ENCODE results near the gene LETMD1.

LETMD1 gene

GRCh38 chr12:51005671-51006070 is 42.5 kb upstream of the LETMD1 start:
- Histone ChIP-seq H2AFZ (ENCODE audit: low read length) (no peak overlapping the region), H3K27me3 (ENCODE audit: insufficient read depth, low read length, poor library complexity, severe bottlenecking) (no peaks in the 10 kb centered on the region), H3K9me2 (replicated peaks; ENCODE audit: low read depth, low read length) (no peaks in the 10 kb centered on the region), H3F3A (ENCODE audit: low read depth) (no peaks in the 10 kb centered on the region), H3K79me2 (ENCODE audit: insufficient read depth, low read length) (peaks cover 13% of the 10 kb centered on the region; the same call in 1 of the 2 replicates), H3K4me3 (ENCODE audit: low read length, poor library complexity, severe bottlenecking) (no peak overlapping the region), H3K9me3 (ENCODE audit: insufficient read depth, low read depth, low read length) (no peaks in the 10 kb centered on the region), H3K4me1 (ENCODE audit: insufficient read depth, low read length, poor library complexity, severe bottlenecking) (no peaks in the 10 kb centered on the region), H4K20me1 (ENCODE audit: insufficient read depth, low read length, poor library complexity, severe bottlenecking) (peaks cover 7% of the 10 kb centered on the region), H3K36me3 (ENCODE audit: insufficient read depth, low read length) (peaks cover 87% of the 10 kb centered on the region), H3K4me2 (ENCODE audit: low read depth, low read length, poor library complexity, severe bottlenecking) (no peak overlapping the region), H3K9ac (ENCODE audit: low read depth, low read length, poor library complexity, severe bottlenecking) (no peak overlapping the region)
- TF ChIP-seq EZH2phosphoT487 (IDR thresholded peaks at IDR 0.05; ENCODE audit: borderline replicate concordance) (no peak), CTCF (conservative IDR thresholded peaks at IDR 0.05; ENCODE audit: low read length) (no peak)

- Histone ChIP-seq H3K36me3 (ENCODE audit: insufficient read depth, low read length) (peaks cover 72% of the 10 kb centered on the region), H3F3A (ENCODE audit: low read depth) (no peaks in the 10 kb centered on the region), H3K9me3 (ENCODE audit: insufficient read depth, low read depth, low read length) (no peaks in the 10 kb centered on the region), H3K4me3 (ENCODE audit: low read length, poor library complexity, severe bottlenecking) (no peak overlapping the region), H4K20me1 (ENCODE audit: insufficient read depth, low read length, poor library complexity, severe bottlenecking) (peaks cover 20% of the 10 kb centered on the region), H3K9me2 (replicated peaks; ENCODE audit: low read depth, low read length) (no peaks in the 10 kb centered on the region), H3K27me3 (ENCODE audit: insufficient read depth, low read length, poor library complexity, severe bottlenecking) (no peaks in the 10 kb centered on the region), H3K79me2 (ENCODE audit: insufficient read depth, low read length) (peaks cover 41% of the 10 kb centered on the region), H3K4me2 (ENCODE audit: low read depth, low read length, poor library complexity, severe bottlenecking) (no peak overlapping the region), H3K9ac (ENCODE audit: low read depth, low read length, poor library complexity, severe bottlenecking) (no peak overlapping the region), H3K4me1 (ENCODE audit: insufficient read depth, low read length, poor library complexity, severe bottlenecking) (no peaks in the 10 kb centered on the region), H2AFZ (ENCODE audit: low read length) (no peak overlapping the region)
- TF ChIP-seq EZH2phosphoT487 (IDR thresholded peaks at IDR 0.05; ENCODE audit: borderline replicate concordance) = no peak
Observed at GRCh38 chr12:51008329-51009055, 39.6 kb upstream of the LETMD1 start.

- Histone ChIP-seq H3K4me1 (ENCODE audit: insufficient read depth, low read length, poor library complexity, severe bottlenecking) (no peaks in the 10 kb centered on the region), H3F3A (ENCODE audit: low read depth) (no peaks in the 10 kb centered on the region), H3K9me3 (ENCODE audit: insufficient read depth, low read depth, low read length) (no peaks in the 10 kb centered on the region), H3K79me2 (ENCODE audit: insufficient read depth, low read length) (peaks cover 46% of the 10 kb centered on the region), H3K27me3 (ENCODE audit: insufficient read depth, low read length, poor library complexity, severe bottlenecking) (no peaks in the 10 kb centered on the region), H3K36me3 (ENCODE audit: insufficient read depth, low read length) (peaks cover 66% of the 10 kb centered on the region), H3K9me2 (replicated peaks; ENCODE audit: low read depth, low read length) (no peaks in the 10 kb centered on the region), H2AFZ (ENCODE audit: low read length) (no peak overlapping the region), H4K20me1 (ENCODE audit: insufficient read depth, low read length, poor library complexity, severe bottlenecking) (peaks cover 22% of the 10 kb centered on the region), H3K4me2 (ENCODE audit: low read depth, low read length, poor library complexity, severe bottlenecking) (no peak overlapping the region), H3K4me3 (ENCODE audit: low read length, poor library complexity, severe bottlenecking) (no peak overlapping the region), H3K9ac (ENCODE audit: low read depth, low read length, poor library complexity, severe bottlenecking) (no peak overlapping the region)
- TF ChIP-seq EZH2phosphoT487 (IDR thresholded peaks at IDR 0.05; ENCODE audit: borderline replicate concordance) (no peak), CTCF (conservative IDR thresholded peaks at IDR 0.05; ENCODE audit: low read length) (no peak)
Observed at GRCh38 chr12:51009056-51009440, 39.1 kb upstream of the LETMD1 start.

GRCh38 chr12:51011955-51012354 is 36.2 kb upstream of the LETMD1 start:
- Histone ChIP-seq H3F3A (ENCODE audit: low read depth) (no peaks in the 10 kb centered on the region), H3K9me2 (replicated peaks; ENCODE audit: low read depth, low read length) (no peaks in the 10 kb centered on the region), H4K20me1 (ENCODE audit: insufficient read depth, low read length, poor library complexity, severe bottlenecking) (peaks cover 27% of the 10 kb centered on the region), H3K36me3 (ENCODE audit: insufficient read depth, low read length) (peaks cover 39% of the 10 kb centered on the region; the same call in 1 of the 2 replicates), H2AFZ (ENCODE audit: low read length) (no peak overlapping the region), H3K4me1 (ENCODE audit: insufficient read depth, low read length, poor library complexity, severe bottlenecking) (peaks cover under 1% of the 10 kb centered on the region), H3K4me3 (ENCODE audit: low read length, poor library complexity, severe bottlenecking) (no peak overlapping the region), H3K9ac (ENCODE audit: low read depth, low read length, poor library complexity, severe bottlenecking) (no peak overlapping the region), H3K9me3 (ENCODE audit: insufficient read depth, low read depth, low read length) (no peaks in the 10 kb centered on the region), H3K79me2 (ENCODE audit: insufficient read depth, low read length) (peaks cover 75% of the 10 kb centered on the region), H3K4me2 (ENCODE audit: low read depth, low read length, poor library complexity, severe bottlenecking) (no peak overlapping the region), H3K27me3 (ENCODE audit: insufficient read depth, low read length, poor library complexity, severe bottlenecking) (no peaks in the 10 kb centered on the region)
- TF ChIP-seq EZH2phosphoT487 (IDR thresholded peaks at IDR 0.05; ENCODE audit: borderline replicate concordance) (no peak), CTCF (conservative IDR thresholded peaks at IDR 0.05; ENCODE audit: low read length) (no peak)
